GM10847 (cell line): ENCODE data around the gene ACOX2.

ENCODE experiments used
- POLR2A ChIP-seq: IDR thresholded peaks from 2 replicates; pipeline ENCODE4 v1.6.1; 2011; ENCODE audit not compliant: insufficient read length; ENCODE audit errors: extremely low read depth

Gene ACOX2

GRCh38 chr3:58482917-58483636 lies 53.9 kb downstream of the ACOX2 start:
- TF ChIP-seq POLR2A, result no peak

- TF ChIP-seq POLR2A, result no peak
These were observed 56.7 kb downstream of the ACOX2 start for GRCh38 chr3:58480309-58480708.

DNA sequence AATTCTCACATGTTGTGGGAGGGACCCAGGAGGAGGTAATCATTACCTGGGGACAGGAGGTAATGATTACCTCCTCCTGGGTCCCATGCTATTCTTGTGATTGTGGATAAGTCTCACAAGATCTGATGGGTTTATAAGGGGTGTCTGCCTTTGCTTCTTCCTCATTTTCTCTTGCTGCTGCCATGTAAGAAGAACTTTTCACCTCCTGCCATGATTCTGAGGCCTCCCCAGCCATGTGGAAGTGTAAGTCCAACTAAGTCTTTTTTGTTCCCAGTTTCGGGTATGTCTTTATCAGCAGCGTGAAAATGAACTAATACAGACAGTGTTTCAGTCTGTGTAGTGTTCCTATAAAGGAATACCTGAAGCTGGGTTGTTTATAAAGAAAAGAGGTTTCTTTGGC lies 58.2 kb downstream of the ACOX2 start:
- TF ChIP-seq POLR2A, result no peak

- no peak for TF ChIP-seq POLR2A
These were observed 61.9 kb downstream of the ACOX2 start for GRCh38 chr3:58474967-58475578.

DNA sequence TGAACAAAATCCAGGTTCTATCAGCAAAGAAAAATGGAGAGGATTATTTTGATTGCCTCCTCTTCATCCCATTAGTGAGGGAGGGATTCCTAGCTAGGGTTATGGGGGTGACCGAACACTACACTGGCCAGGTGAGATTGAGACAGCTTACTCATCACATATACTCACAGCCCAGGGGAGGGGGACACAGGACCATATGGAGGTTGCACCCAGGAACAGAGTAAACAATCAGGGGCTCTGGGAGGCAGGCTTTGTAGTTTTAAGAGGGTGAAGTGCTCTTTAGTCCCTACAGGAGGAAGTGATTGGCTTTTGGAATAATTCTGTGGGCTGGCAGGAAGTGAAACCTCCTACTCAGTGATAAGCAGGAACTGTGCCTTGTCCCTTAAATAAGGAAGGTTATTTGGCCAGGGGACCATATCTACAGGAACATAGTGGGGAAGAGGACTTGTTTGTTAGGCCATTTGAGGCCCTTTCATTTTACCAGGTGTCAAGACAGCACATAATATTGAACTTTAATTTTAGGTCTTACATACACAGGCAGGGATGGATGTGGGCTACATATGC lies 62.6 kb downstream of the ACOX2 start:
- no peak for TF ChIP-seq POLR2A

DNA sequence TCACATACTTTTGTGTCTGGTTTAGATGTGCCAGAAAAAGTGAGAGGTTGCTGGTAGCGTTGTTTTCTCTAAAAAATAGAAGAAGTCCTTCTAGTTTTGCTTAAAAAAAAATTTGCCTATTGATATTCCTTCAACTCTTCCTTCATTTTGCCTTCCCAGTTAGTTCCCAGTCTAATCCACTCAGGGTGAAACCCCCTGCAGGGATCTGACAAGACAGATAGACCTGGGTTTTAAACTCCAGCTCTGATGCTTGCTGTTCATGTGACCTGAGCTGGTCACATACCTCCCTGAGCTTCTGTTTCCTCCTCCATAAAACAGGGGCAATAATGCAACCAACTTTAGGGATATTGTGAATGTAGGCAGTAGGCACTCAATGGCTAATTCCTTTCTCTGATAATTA lies 63.7 kb downstream of the ACOX2 start:
- TF ChIP-seq POLR2A, result no peak

GRCh38 chr3:58471025-58471887 lies 65.7 kb downstream of the ACOX2 start:
- TF ChIP-seq POLR2A, result no peak

DNA sequence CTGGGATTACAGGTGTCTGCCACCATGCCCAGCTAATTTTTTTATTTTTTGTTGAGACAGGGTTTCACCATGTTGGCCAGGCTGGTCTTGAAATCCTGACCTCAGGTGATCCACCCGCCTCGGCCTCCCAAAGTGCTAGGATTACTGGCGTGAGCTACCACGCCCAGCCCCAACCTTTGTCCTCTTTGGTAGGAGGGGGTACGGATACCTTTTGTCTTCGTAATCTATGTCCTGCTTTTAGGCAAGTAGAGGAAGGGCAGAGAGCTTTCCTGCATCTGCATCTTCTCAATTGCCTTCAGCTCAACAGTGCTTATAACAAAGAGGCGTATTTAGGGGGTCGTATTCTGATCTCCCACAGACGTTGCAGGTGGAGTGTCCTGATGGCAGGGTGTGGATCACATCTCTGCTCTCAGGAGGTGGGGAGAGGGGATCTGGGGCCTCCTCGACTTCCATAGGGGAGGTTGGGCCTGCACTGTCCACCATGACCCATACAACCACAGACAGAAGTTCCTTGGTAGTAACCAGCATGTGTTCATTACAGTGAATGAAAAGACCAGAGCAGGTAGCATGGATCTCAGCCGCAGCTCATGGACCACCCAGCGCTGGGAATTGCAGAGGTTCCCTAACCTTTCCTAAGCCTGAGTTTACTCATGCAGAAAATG lies 66.5 kb downstream of the ACOX2 start:
- no peak for TF ChIP-seq POLR2A

- no peak for TF ChIP-seq POLR2A
These were observed 67.9 kb downstream of the ACOX2 start for GRCh38 chr3:58469096-58469495.

GRCh38 chr3:58466899-58467563 lies 70.0 kb downstream of the ACOX2 start:
- TF ChIP-seq POLR2A, result no peak

DNA sequence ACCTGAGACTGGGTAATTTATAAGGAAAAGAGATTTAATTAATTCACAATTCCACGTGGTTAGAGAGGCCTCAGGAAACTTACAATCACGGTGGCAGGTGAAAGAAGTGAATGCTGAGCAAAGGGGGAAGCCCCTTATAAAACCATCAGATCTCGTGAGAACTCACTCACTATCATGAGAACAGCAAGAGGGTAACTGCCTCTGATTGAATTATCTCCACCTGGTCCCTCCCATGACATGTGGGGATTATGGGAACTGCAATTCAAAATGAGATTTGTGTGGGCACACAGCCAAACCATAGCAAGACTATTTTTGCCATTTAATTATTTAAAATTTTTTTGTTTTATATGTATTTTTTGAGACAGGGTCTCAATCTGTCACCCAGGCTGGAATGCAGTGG lies 72.1 kb downstream of the ACOX2 start:
- TF ChIP-seq POLR2A, result no peak

DNA sequence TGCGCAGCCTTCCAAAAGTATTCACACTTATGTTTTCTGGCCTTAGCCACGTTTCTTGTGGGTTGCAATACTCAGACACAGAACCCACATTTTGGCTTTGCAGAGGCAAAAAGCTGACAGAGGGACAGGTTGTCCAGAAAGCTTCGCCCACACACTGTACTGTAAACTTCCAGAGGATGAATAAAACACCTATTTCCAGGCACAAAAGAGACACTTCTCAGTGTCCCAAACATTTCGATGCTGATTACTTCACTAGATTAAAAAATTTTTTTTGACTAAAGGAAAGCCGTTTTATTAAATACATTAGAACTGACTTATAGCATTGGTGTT lies 73.1 kb downstream of the ACOX2 start:
- TF ChIP-seq POLR2A, result no peak

GRCh38 chr3:58463181-58463941 lies 73.6 kb downstream of the ACOX2 start:
- TF ChIP-seq POLR2A, result no peak

DNA sequence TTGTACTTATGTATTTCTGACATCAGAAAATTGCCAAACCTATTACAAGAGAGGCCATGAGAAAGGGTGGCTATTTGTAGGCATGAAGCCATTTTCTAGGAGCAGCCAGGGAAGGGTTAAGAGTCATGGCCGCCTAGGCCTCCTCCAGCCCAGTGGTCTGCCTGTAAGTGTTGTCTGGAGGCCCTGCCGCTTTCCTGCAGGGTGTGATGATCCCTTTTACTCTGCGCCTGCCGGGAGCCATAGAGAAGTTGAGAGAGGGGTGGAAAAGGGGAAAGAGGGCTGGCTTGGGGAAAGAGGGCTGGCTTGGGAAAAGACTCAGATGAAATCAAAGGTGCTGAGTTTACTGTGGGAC lies 74.2 kb downstream of the ACOX2 start:
- TF ChIP-seq POLR2A, result no peak
